ENCODE data around the gene STPG2.

STPG2 gene

DNA sequence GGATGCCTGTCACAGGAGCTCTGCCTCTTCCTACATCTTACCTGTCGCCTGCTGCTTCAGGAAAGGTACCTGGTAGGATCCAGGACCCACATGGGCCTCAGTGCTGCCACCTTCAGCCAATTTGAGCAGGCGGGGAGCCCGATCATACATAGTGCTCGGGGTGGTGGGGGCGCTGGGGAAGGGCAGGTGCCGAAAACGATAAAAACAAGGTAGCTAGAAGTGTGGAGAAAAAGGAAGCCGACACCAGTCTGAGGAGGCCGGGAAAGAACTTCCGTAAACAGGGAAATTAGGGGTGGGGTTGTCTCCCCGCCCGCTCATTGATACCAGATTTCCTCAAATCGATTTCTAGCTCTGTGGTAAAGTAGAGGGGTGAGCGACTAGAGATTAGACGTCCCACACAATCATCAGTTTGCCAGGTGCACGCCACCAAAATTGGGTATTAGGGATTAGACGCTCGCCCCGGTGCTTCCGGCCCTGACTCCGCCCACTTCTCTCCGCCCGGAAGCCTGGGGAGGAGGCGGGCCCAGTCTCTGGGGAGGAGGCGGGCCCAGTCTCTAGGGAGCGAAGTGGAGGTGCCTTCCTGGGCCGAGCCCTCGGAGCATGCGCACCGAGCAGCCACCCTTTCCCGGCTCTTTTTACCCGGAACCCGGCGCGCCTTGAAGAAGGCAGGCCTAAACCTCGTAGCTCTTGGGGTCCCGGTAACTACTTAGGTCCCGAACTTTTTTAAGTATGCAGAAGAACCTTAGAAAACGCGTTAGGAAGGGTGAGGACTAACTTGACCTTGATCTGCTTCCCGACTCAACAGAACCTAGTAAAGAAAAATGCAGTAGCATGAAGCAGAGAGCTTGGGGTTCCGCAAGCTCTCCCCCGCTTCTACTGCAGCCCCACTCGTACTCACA lies at the start of gene STPG2:
Gene STPG2 (minus strand): TSS at position 476 of the 899 bp plus-strand sequence.
- peak; percentile 49 for DNase-seq (ENCODE audit: low read depth, low spot score)
- H3K27ac ChIP-seq = peak within 1 kb of the TSS; percentile 89

GRCh38 chr4:98185279-98185678 lies 42.0 kb upstream of the STPG2 start:
- no peak for DNase-seq (ENCODE audit: low read depth, low spot score)
- no peak overlapping the region for H3K27ac ChIP-seq

DNA sequence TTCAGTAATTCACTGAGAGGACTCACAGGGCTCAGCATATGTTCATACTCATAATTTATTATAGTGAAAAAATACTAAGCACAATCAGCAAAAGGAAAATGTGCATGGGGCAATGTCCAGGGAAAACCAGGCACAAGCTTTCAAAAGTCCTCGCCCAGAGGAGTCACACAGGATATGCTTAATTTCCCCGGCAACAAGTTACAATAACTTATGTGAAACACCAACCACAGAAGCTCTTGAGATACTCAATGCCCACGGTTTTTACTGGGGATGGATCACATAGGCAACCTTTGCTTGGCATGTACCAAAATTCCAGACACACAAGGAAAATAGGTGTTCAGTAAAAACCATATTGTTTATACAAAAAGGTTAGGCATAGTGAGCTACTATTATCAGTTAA lies 38.5 kb upstream of the STPG2 start:
- DNase-seq (ENCODE audit: low read depth, low spot score) = peak; percentile 1
- H3K27ac ChIP-seq = no peak overlapping the region

- no peak for DNase-seq (ENCODE audit: low read depth, low spot score)
- no peak overlapping the region for H3K27ac ChIP-seq
These were observed 36.7 kb upstream of the STPG2 start for GRCh38 chr4:98179951-98180350.

GRCh38 chr4:98176531-98176930 lies 33.3 kb upstream of the STPG2 start:
- H3K27ac ChIP-seq = no peak overlapping the region
- DNase-seq (ENCODE audit: low read depth, low spot score) = no peak

DNA sequence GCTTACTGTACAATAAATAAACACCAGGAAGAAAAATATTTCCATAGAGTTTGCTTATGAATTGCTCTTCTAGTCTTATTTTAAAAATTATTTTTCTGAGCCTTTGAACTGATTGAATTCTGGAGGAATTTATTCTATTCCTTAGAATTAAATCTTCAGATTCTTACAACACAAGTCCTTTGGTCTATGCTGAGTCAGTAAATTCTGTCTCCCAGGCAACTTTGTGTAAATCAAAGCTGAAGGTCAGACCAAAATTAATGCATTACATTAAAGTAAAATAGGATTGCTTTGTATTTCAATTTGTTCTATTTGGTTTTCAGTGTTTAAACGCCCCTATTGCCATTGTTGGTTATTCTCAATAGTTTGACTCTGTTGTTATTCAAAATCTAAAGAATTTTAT lies 26.8 kb upstream of the STPG2 start:
- no peak overlapping the region for H3K27ac ChIP-seq
- DNase-seq (ENCODE audit: low read depth, low spot score) = no peak

DNA sequence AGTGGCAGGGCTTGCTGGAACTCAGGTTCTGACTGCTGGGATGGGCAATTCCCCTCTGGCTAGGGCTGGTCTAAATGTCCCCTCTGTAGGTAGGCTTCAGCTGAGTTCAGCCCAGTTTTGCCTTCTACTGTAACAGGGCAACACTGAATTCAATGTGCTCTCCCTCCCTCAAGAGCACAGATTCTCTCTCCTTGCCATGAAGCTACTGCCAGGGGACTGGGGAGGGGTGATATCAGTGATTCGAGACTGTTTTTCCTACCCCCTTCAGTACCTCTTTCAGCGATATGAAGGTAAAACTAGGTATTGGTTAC lies 23.4 kb upstream of the STPG2 start:
- DNase-seq (ENCODE audit: low read depth, low spot score) = no peak
- H3K27ac ChIP-seq = no peak overlapping the region

- no peak overlapping the region for H3K27ac ChIP-seq
- DNase-seq (ENCODE audit: low read depth, low spot score) = peak; percentile 66
These were observed 22.9 kb upstream of the STPG2 start for GRCh38 chr4:98166025-98166730.

DNA sequence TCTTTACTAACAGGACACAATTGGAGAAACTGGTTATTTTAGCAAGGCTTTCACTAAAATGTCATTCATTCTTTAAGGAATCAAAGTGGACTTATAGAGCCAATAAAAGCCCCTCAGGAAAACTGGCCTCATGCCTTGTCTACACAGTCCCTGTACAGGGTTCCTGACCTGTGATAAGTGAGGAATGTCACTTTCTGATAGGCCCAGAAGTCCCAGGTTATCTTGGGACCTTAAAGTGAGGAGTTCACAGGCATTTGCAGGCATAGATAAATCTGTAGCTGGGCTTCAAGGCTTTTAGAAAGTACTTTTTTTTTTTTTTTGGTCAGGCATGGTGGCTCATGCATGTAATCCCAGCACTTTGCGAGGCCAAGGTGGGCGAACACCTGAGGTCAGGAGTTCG lies 19.4 kb upstream of the STPG2 start:
- no peak overlapping the region for H3K27ac ChIP-seq
- DNase-seq (ENCODE audit: low read depth, low spot score) = no peak

DNA sequence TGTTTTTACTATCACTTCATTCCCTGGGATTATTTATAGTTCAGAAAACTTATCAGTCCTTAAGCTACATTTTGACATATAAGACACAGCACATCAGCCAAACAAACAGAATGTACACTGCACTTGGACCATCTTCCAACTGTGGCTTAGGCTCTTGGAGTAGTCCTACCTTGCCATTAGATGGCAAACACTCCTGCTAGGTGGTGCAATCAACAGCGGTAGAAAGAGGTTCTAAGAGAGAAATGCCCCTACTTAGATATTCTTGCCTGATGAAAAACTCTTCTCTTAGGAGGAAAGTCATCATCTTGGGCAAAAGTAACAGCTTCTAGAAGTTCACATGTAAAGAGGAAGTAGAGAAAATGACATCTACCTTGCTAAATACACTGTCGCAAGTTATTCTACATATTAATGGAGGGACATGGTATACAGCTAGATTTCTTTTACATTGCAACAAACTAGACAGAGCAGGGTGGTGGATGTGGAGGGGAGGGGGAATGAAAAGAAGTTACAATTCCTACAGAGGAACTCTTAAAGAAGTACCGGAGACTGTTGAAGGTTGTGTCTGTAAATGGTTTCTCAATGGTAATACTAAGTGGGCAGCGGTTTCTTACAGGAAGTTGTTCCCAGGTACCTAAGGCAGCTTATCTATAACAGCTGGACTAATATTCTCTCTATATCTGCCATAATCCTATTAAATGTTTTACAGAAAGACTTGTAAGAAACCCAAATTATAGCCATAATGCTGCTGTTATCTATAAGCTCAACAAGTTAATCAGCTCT lies 8.1 kb upstream of the STPG2 start:
- H3K27ac ChIP-seq = no peak overlapping the region
- DNase-seq (ENCODE audit: low read depth, low spot score) = no peak

- DNase-seq (ENCODE audit: low read depth, low spot score) = no peak
- no peak overlapping the region for H3K27ac ChIP-seq
These were observed 7.0 kb upstream of the STPG2 start for GRCh38 chr4:98150092-98150761.

DNA sequence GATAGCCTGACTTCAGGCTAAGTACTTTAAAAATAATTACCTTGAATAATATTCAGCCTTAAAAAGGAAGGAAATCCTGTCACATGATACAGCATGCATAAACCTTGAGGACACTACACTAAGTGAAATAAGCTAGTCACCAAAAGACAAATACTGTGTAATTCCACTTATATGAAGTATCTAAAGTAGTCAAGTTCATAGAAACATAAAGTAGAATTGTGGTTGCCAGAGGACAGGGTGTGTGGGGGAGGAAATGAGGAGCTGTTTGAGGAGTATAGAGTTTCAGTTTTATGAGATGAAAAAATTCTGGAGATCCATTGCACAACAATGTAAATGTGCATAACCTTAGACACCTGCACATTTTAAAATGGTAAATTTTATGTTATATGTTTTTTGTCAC lies 5.6 kb upstream of the STPG2 start:
- DNase-seq (ENCODE audit: low read depth, low spot score) = no peak
- peak overlapping the region; percentile 72 for H3K27ac ChIP-seq

DNA sequence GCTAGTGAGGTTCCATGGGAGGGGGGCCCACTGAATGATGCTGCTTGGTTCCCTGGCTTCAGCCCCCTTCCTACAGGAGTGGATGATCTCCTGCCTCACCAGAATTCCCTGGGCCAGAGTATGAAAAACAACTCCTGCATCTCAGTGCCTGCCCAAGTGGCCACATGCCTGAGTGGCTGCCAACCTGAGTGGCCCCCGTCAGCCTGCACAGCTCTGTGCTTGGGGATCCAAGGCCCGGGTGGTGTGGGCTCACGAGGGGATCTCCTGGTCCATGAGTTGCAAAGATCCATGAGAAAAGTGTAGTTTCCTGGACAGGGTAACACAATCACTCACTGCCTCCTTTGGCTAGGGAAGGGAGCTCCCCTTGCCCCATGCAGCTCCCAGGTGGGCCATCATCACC lies 17.1 kb downstream of the STPG2 start:
- no peak for DNase-seq (ENCODE audit: low read depth, low spot score)

DNA sequence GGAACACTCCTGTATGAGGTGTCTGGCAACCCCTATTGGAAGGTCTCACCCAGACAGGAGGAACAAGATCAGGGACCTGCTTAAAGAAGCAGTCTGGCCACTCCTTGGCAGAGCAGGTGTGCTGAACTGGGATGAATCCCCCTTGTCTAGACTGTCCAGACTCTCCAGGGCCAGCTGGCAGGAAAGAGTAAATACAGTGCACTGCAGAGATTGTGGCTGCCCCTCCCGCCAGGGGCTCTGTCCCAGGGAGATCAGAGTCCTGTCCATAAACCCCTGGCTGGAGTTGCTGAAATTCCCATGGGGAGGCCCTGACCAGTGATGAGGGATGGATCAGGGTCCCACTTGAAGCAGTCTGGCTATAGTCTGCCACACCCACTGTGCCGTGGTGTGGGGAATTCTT lies 17.7 kb downstream of the STPG2 start:
- H3K27ac ChIP-seq = no peak overlapping the region
- DNase-seq (ENCODE audit: low read depth, low spot score) = no peak

More for the DNA sequence above, 17.1 kb downstream of the STPG2 start:
- no peak overlapping the region for H3K27ac ChIP-seq

DNA sequence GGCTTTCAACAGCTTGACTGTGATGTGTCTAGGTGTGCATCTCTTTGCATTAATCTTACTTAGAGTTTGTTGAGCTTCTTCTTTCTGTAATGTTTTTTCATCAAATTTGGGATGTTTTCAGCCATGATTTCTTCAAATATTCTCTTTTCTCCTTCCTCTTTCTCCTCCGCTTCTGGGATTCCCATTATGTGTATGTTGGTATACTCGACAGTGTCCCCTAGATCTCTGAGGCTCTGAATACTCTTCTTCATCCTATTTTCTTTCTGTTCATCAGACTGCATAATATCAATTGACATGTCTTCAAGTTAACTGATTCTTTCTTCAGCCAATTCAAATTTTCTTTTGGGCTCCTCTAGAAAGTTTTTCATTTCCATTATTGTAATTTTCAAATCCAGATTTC lies 25.9 kb downstream of the STPG2 start:
- H3K27ac ChIP-seq = no peak overlapping the region
- DNase-seq (ENCODE audit: low read depth, low spot score) = no peak

GRCh38 chr4:98113012-98113411 lies 30.3 kb downstream of the STPG2 start:
- no peak overlapping the region for H3K27ac ChIP-seq
- no peak for DNase-seq (ENCODE audit: low read depth, low spot score)

DNA sequence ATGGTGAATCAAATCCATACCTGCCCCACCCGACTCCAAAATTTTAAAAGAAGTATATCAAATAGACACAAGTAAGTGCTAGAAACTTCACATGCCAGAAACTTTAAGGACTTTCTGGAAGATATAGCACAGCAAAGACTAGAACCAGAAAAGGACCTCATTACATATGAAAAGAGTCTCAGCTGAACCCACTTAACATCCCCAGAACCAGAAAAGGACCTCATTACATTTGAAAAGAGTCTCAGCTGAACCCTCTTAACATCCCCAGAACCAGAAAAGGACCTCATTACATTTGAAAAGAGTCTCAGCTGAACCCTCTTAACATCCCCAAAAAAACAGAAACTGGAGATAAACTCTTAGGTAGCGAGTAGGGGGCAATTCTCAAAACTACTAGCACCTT lies 32.3 kb downstream of the STPG2 start:
- no peak for DNase-seq (ENCODE audit: low read depth, low spot score)
- no peak overlapping the region for H3K27ac ChIP-seq

DNA sequence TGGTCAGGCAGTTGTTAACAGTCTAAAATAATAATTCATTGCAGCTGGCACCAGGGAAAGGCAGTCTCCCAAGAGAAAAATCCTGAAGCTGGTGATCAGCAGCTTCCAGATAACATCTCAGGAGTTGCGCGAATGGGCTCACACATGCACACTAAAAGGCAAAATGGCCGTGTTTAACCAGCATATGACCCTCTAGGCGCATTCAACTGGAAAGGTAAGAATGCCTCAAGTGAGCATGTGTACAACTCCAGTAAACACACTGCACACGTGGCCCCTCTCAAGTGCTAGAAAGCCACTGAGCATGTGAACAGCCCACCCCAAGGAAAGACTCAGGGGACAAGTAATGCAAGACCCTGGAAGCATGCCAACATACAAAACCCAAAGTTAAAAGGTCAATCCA lies 33.1 kb downstream of the STPG2 start:
- H3K27ac ChIP-seq = no peak overlapping the region
- no peak for DNase-seq (ENCODE audit: low read depth, low spot score)

DNA sequence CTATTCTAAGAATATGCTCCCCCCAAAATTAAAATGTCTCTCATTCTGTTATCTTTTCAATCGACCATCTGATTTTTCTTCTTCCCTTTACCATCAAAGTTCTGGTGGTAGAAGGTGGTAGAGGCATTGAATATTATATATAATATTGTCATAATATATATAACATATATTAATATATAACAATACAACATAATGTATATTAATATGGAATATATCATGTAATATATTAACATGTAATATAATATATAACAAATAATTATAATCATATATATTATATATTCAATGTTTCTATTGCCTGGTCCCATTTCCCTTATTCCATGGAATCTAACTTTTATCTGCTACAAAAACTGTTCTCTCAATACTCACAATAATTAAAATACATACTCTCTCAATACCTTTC lies 40.6 kb downstream of the STPG2 start:
- H3K27ac ChIP-seq = no peak overlapping the region
- no peak for DNase-seq (ENCODE audit: low read depth, low spot score)

DNA sequence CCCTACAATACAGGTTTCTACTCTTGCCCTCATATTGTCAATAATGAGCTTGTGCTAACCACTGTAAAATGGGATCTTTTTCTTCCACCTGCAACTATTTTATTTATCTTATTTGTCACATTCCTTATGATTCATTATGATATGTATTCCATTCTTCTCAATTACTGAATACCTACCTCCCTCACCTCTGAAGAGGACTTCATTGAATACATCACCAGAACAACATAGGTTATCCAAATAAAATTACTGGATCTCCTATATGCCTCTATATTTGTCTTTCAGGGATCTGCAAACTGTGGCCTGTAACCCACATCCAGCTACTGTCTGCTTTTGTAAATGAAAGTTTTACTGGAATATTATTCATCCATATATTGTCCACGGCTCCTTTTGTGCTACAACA lies 41.3 kb downstream of the STPG2 start:
- DNase-seq (ENCODE audit: low read depth, low spot score) = no peak
- no peak overlapping the region for H3K27ac ChIP-seq

DNA sequence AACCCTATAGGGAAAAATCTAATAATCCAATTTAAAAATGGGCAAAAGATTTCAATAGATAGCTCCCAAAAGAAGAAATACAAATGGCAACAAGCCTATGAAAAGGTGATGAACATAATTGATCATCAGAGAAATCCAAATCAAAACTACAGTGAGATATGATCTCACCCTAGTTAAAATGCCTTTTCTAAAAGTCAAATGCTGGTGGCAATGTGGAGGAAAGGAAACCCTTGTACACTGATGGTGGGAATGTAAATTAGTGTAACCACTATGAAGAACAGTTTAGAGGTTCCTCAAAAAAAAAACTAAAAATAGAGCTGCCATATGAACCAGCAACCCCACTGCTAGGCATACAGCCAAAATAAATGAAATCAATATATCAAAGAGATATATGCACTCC lies 44.5 kb downstream of the STPG2 start:
- H3K27ac ChIP-seq = no peak overlapping the region
- no peak for DNase-seq (ENCODE audit: low read depth, low spot score)
